Smooth muscle cell (in vitro differentiated cells): ENCODE results near the gene ACVR1. TPM values are rescaled to one million over a fixed set of nuclear protein-coding genes. Genes with fewer than 3 reads are reported as not detected.

Source experiments
- DNase-seq: peaks from one replicate; lab custom pipeline; 2025; ENCODE audit not compliant: unreplicated experiment; lab: John Stamatoyannopoulos, UW
- H2AFZ ChIP-seq: fragments of 200-600 bp; sonication (generic); 2 replicates; pipeline ENCODE4 v1.6.0; 2016; ENCODE audit warnings: antibody characterized with exemption, low read depth, mild to moderate bottlenecking
- H3F3A ChIP-seq: fragments of 200-600 bp; sonication (generic); 2 replicates; pipeline ENCODE4 v1.6.0; 2017; ENCODE audit warnings: antibody characterized with exemption, low read depth
- H3K27ac ChIP-seq: fragments of 200-600 bp; sonication (generic); 2 replicates; pipeline ENCODE4 v1.5.1; 2016; ENCODE audit warnings: low read depth, mild to moderate bottlenecking
- H3K27me3 ChIP-seq: fragments of 200-600 bp; sonication (generic); 2 replicates; pipeline ENCODE4 v1.6.1; 2016; ENCODE audit warnings: low read depth, mild to moderate bottlenecking
- H3K36me3 ChIP-seq: fragments of 200-600 bp; sonication (generic); 2 replicates; pipeline ENCODE4 v1.5.1; 2016; ENCODE audit warnings: low read depth
- H3K4me1 ChIP-seq: fragments of 200-600 bp; sonication (generic); 2 replicates; pipeline ENCODE4 v1.5.1; 2016; ENCODE audit warnings: low read depth
- H3K4me2 ChIP-seq: fragments of 200-600 bp; sonication (generic); 2 replicates; pipeline ENCODE4 v1.6.0; 2016; ENCODE audit warnings: mild to moderate bottlenecking
- H3K4me3 ChIP-seq: fragments of 200-600 bp; sonication (generic); 2 replicates; pipeline ENCODE4 v1.5.1; 2016; ENCODE audit warnings: mild to moderate bottlenecking
- H3K79me2 ChIP-seq: fragments of 200-600 bp; sonication (generic); 2 replicates; pipeline ENCODE4 v1.6.0; 2016; ENCODE audit warnings: low read depth, mild to moderate bottlenecking
- H3K9ac ChIP-seq: fragments of 200-600 bp; sonication (generic); 2 replicates; pipeline ENCODE4 v1.6.0; 2016; ENCODE audit warnings: low read depth
- H3K9me3 ChIP-seq: fragments of 200-600 bp; sonication (generic); replicated peaks from 2 replicates; pipeline ENCODE4 v1.5.1; 2016; ENCODE audit warnings: low read depth
- H4K20me1 ChIP-seq: fragments of 200-600 bp; sonication (generic); 2 replicates; pipeline ENCODE4 v1.6.0; 2016; ENCODE audit warnings: low read depth
- CTCF ChIP-seq: fragments of 200-600 bp; sonication (generic); IDR thresholded peaks from 2 replicates; pipeline ENCODE4 v1.5.1; 2017; ENCODE audit warnings: borderline replicate concordance, mild to moderate bottlenecking, antibody characterized with exemption; ENCODE audit not compliant: insufficient read depth, poor library complexity, severe bottlenecking
- WGBS: methylation state at CpG from one replicate; pipeline ENCODE4 v1.1.7; 2016; ENCODE audit warnings: low lambda C conversion rate; 5-methylcytosine and 5-hydroxymethylcytosine counted together
- polyA plus RNA-seq: library from polyadenylated mRNA; unstranded; fragments of >200 nt; fragmentation: Nextera tagmentation; extraction: Ambion mirVana; gene quantifications from 2 replicates; pipeline ENCODE4 v1.2.1, GENCODE V29; 2016
- total RNA-seq: library from RNA; depleted of rRNA; stranded (reverse); fragments of >200 nt; gene quantifications from 2 replicates; pipeline ENCODE4 v1.2.3, GENCODE V29; 2014

ACVR1 gene
- total and polyA plus RNA-seq, 2 experiments from 2014 or later, result 27.2 to 32.7 TPM

- no peak for DNase-seq
- Histone ChIP-seq H3K4me2 (no peak overlapping the region), H4K20me1 (no peaks in the 10 kb centered on the region), H3K27me3 (no peaks in the 10 kb centered on the region), H3K9ac (no peak overlapping the region), H3K4me1 (peaks cover 5% of the 10 kb centered on the region), H3K9me3 (no peaks in the 10 kb centered on the region), H3K79me2 (no peaks in the 10 kb centered on the region), H2AFZ (no peak overlapping the region), H3F3A (no peaks in the 10 kb centered on the region), H3K36me3 (no peaks in the 10 kb centered on the region), H3K4me3 (no peak overlapping the region), H3K27ac (no peak overlapping the region)
- 67% methylated on average over 2 of the region's 2 CpGs for WGBS
- no peak for TF ChIP-seq CTCF
These were observed 24.6 kb upstream of the ACVR1 start for GRCh38 chr2:157900684-157901083.

GRCh38 chr2:157900203-157900602 is 24.1 kb upstream of the ACVR1 start:
- no peak for TF ChIP-seq CTCF

GRCh38 chr2:157899125-157899839 is 23.2 kb upstream of the ACVR1 start:
- WGBS, result 70% methylated on average over 7 of the region's 7 CpGs
- no peak overlapping the region for H3K4me3 ChIP-seq
- no peaks in the 10 kb centered on the region for H3K36me3 ChIP-seq
- no peaks in the 10 kb centered on the region for H4K20me1 ChIP-seq
- H3F3A ChIP-seq, result no peaks in the 10 kb centered on the region
- H2AFZ ChIP-seq, result no peak overlapping the region
- H3K4me1 ChIP-seq, result peaks cover 5% of the 10 kb centered on the region
- H3K4me2 ChIP-seq, result peak overlapping the region; percentile 23
- TF ChIP-seq CTCF, result no peak
- H3K79me2 ChIP-seq, result no peaks in the 10 kb centered on the region
- no peak overlapping the region for H3K9ac ChIP-seq
- H3K9me3 ChIP-seq, result no peaks in the 10 kb centered on the region
- no peak for DNase-seq
- peak overlapping the region; percentile 59 for H3K27ac ChIP-seq
- no peaks in the 10 kb centered on the region for H3K27me3 ChIP-seq

More at GRCh38 chr2:157900203-157900602, 24.1 kb upstream of the ACVR1 start:
- no peaks in the 10 kb centered on the region for H3F3A ChIP-seq
- no peak overlapping the region for H3K4me3 ChIP-seq
- no peaks in the 10 kb centered on the region for H3K9me3 ChIP-seq
- no peaks in the 10 kb centered on the region for H4K20me1 ChIP-seq
- no peak overlapping the region for H2AFZ ChIP-seq
- H3K27me3 ChIP-seq, result no peaks in the 10 kb centered on the region
- H3K36me3 ChIP-seq, result no peaks in the 10 kb centered on the region
- no peak for DNase-seq
- no peak overlapping the region for H3K9ac ChIP-seq
- H3K4me1 ChIP-seq, result peaks cover 5% of the 10 kb centered on the region
- H3K4me2 ChIP-seq, result no peak overlapping the region
- WGBS, result 75% methylated on average over 2 of the region's 2 CpGs
- H3K27ac ChIP-seq, result no peak overlapping the region
- no peaks in the 10 kb centered on the region for H3K79me2 ChIP-seq

GRCh38 chr2:157898591-157898996 is 22.5 kb upstream of the ACVR1 start:
- Histone ChIP-seq H3K27me3 (no peaks in the 10 kb centered on the region), H4K20me1 (no peaks in the 10 kb centered on the region), H2AFZ (no peak overlapping the region), H3K36me3 (no peaks in the 10 kb centered on the region), H3K4me2 (peak overlapping the region; percentile 23), H3K4me1 (peaks cover 5% of the 10 kb centered on the region), H3K9ac (no peak overlapping the region), H3K27ac (peak overlapping the region; percentile 59), H3K9me3 (no peaks in the 10 kb centered on the region), H3K79me2 (no peaks in the 10 kb centered on the region), H3K4me3 (no peak overlapping the region), H3F3A (no peaks in the 10 kb centered on the region)
- 0% methylated on average over 2 of the region's 2 CpGs for WGBS
- TF ChIP-seq CTCF, result no peak
- no peak for DNase-seq
